Vagina (tissue), 2 donors: ENCODE results near the gene PTGDS.

Experiments
- POLR2A ChIP-seq, 2 donors: fragments of 450-650 bp; IDR thresholded peaks; one replicate each; pipeline ENCODE4 v1.6.1; 2017; ENCODE audit warnings: antibody characterized with exemption in 2 of 2, mild to moderate bottlenecking in 2 of 2, moderate library complexity in 2 of 2
- TF ChIP-seq, protein P1 (sequence below), 3 experiments: fragments of 450-650 bp in 2 of 3; fragments of 200-600 bp in 1 of 3; sonication (generic) in 1 of 3; IDR thresholded peaks; one replicate each; pipeline ENCODE4 v1.5.1; 2017 to 2019; ENCODE audit warnings: antibody characterized with exemption in 3 of 3, mild to moderate bottlenecking in 2 of 3, moderate library complexity in 2 of 3

- TF ChIP-seq, protein P1, sequence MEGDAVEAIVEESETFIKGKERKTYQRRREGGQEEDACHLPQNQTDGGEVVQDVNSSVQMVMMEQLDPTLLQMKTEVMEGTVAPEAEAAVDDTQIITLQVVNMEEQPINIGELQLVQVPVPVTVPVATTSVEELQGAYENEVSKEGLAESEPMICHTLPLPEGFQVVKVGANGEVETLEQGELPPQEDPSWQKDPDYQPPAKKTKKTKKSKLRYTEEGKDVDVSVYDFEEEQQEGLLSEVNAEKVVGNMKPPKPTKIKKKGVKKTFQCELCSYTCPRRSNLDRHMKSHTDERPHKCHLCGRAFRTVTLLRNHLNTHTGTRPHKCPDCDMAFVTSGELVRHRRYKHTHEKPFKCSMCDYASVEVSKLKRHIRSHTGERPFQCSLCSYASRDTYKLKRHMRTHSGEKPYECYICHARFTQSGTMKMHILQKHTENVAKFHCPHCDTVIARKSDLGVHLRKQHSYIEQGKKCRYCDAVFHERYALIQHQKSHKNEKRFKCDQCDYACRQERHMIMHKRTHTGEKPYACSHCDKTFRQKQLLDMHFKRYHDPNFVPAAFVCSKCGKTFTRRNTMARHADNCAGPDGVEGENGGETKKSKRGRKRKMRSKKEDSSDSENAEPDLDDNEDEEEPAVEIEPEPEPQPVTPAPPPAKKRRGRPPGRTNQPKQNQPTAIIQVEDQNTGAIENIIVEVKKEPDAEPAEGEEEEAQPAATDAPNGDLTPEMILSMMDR (IDR thresholded peaks at IDR 0.05): no peak
- no peak for TF ChIP-seq POLR2A (IDR thresholded peaks at IDR 0.05)
Measured at GRCh38 chr9:137015540-137015930, 38.2 kb downstream of the PTGDS start.
